Mononuclear cell (primary cell): ENCODE data around the gene DYNLL2. TPM values are rescaled to one million over a fixed set of nuclear protein-coding genes. Genes with fewer than 3 reads are reported as not detected.
"Not testable (repeated sequence)": the region's sequence is repeated elsewhere in the genome, so short reads cannot be mapped to it uniquely, and the experiment has no call there.

Source experiments
- H3K27me3 ChIP-seq: 2 replicates; pipeline ENCODE4 v1.6.0; 2011; ENCODE audit warnings: low read length, control low read depth; ENCODE audit not compliant: insufficient read depth
- H3K4me1 ChIP-seq: 2 replicates; pipeline ENCODE4 v1.5.1; 2011; ENCODE audit warnings: mild to moderate bottlenecking, low read length, control low read depth; ENCODE audit not compliant: insufficient read depth
- H3K4me3 ChIP-seq: 2 replicates; pipeline ENCODE4 v1.5.1; 2011; ENCODE audit warnings: mild to moderate bottlenecking, low read length, moderate library complexity
- H3K9me3 ChIP-seq: 2 replicates; pipeline ENCODE4 v1.5.1; 2011; ENCODE audit warnings: low read depth, mild to moderate bottlenecking, control low read depth, low read length
- total RNA-seq: library from RNA; depleted of rRNA; stranded (reverse); fragments of >200 nt; gene quantifications from one replicate; pipeline ENCODE4 v1.2.3, GENCODE V29; 2012

DYNLL2 gene
- 12.0 TPM for total RNA-seq

DNA sequence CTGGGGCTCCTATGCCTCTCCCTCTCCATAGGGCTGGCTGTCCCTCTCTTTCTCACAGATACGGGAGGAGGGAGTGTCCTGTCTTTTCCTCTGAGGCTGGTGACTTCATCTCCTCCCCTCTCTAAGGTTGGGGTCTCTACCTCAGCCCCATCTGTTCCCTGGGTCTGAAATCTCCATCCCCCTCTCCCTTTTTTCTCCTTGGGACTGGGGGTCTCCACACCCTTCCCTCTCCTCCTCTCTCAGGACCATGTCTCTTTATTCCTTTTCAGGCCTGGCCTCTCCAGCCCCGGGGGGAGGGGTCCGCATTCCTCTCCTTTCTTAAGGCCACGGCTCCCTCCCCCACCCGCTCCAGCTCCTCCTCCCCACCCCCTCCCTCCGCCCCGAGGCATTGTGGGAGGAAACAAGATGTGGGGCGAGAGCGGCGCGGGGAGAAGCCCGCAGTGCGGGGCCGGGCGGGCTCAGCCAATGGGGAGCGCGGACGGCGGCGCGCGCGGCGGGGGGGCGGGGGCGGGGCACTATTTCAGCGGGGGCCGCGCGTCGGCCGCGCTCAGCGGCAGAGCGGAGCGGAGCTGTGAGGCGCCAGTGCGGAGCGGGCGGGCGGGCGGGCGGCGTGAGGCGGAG, at the start of gene DYNLL2:
TSS of gene DYNLL2 (plus strand) at position 550 of the 621 bp plus-strand sequence. CDS start 3,672 bp downstream, outside the sequence.
- Histone ChIP-seq H3K4me3 (peak within 1 kb of the TSS; percentile 83), H3K27me3 (no peaks in the 10 kb centered on the region), H3K4me1 (peaks cover 24% of the 10 kb centered on the region), H3K9me3 (no peaks in the 10 kb centered on the region)

DNA sequence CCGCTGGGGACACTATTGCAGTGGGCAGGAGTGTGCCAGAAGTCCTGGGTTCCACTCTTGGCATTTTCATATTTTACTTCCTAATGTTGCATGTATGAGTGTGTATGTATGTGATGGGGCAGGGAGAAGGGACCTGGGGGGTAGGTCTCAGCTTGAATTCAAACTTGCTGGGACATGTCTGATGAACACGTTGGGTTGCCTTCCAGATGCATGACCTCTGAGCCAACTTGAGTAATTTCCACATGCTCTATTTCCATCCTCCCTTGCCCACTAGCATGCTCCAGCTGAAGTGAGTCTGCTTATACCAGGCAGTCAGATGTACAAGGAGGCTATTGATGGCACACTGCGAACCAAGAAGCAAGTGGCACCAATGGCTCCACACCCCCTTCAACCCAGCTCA, 43.2 kb upstream of the DYNLL2 start:
- peaks cover 14% of the 10 kb centered on the region for H3K27me3 ChIP-seq
- H3K9me3 ChIP-seq, result no peaks in the 10 kb centered on the region
- no peak overlapping the region for H3K4me3 ChIP-seq
- no peaks in the 10 kb centered on the region for H3K4me1 ChIP-seq

DNA sequence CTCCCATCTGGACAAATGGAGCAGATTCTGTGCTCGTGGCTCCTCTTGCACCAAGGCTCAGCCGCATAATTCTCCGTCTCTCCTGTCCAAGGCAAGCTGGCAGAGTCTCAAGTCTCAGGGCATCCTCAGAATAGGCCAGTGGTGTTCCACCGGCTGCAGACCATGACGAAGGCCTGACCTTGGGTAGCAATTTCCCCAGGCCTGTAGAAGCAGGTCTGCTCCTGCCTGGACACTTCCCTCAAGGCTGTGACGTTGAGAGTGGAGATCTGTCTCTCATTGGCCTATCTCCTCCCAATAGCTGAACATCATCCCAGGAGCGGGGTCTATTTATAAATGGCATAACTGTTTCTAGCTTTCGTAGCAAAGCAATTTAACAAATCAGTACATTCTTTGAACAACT, 42.8 kb upstream of the DYNLL2 start:
- Histone ChIP-seq H3K27me3 (peaks cover 14% of the 10 kb centered on the region), H3K4me3 (no peak overlapping the region), H3K4me1 (no peaks in the 10 kb centered on the region), H3K9me3 (no peaks in the 10 kb centered on the region)

DNA sequence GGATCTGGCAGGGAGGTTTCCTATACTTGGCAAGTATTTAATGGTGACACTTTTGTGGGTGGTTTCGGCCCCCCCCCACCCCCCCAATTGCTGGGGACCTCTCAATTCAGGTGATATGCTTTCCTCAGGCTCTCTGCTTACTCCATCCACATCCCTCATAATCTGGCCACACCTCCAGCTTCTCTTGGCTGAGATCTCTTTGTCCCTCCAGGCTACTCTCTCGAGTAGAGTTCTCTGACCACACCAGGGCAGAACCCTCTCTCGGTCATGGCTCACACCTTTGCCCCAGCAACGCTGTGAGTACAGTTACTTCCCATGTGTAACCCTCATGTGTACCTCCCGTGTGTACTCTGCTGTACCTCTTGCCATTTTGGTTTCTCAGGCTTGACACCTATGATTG, 42.1 kb upstream of the DYNLL2 start:
- H3K4me1 ChIP-seq, result no peaks in the 10 kb centered on the region
- H3K9me3 ChIP-seq, result no peaks in the 10 kb centered on the region
- peaks cover 14% of the 10 kb centered on the region for H3K27me3 ChIP-seq
- H3K4me3 ChIP-seq, result no peak overlapping the region

DNA sequence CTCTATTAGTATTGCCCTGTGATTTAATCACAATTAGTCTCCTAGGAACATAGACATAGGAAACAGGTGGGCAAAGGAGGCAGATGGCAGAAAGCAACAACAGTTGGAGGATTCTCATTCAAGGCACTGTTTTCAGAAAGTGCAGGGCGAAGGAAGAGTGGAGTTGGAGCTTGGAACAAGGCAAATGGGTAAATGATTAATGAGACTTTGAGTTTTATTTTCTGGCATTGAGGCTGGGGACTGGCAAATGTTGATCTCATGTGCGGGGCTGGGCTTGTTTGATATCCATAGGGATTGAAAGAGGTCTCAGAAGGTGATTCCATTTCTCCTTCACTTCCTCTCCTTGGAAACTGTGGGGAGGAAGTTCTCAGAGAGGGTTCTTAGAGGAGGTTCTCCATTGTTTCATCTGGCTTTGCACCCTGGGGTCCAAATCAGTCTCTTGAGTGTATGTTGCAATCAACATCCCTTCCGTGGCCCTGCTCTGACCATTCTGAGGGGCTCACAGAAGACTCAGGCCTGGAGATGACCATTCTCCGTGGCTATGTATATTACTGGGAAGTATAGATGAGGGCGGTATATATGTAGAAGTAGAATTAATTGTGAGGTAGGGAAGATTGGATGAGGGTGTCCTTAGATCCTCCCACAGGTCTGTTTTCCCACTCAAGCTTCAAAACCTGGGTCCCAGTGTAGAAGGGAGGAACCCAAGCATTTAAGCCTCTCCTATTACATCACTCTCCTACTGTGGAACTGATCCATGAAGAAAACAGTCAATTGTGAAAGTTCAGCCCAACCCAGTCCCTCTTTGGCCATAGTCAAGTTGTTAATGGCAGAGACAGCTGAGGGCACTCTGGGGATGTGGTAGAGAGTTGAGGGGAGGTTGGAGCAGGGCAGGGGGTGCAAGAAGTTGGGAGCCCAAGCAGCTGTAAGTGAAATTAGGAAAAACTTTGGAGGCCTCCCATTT, 39.7 kb upstream of the DYNLL2 start:
- Histone ChIP-seq H3K27me3 (peaks cover 10% of the 10 kb centered on the region), H3K9me3 (no peaks in the 10 kb centered on the region), H3K4me3 (no peak overlapping the region), H3K4me1 (no peaks in the 10 kb centered on the region)

DNA sequence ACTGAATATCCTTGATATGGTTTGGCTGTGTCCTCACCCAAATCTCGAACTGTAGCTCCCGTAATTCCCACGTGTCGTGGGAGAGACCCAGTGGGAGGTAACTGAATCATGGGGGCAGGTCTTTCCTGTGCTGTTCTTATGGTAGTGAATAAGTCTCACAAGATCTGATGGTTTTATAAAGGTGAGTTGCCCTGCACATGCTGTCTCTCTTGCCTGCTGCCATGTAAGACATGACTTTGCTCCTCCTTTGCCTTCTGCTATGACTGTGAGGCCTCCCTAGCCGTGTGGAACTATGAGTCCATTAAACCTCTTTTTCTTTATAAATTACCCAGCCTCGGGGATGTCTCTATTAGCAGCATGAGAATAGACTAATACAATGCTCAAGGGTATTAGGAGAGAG, 39.0 kb upstream of the DYNLL2 start:
- not testable (repeated sequence) for H3K4me3 ChIP-seq, H3K4me1 ChIP-seq, H3K9me3 ChIP-seq
- H3K27me3 ChIP-seq, result peaks cover 10% of the 10 kb centered on the region

DNA sequence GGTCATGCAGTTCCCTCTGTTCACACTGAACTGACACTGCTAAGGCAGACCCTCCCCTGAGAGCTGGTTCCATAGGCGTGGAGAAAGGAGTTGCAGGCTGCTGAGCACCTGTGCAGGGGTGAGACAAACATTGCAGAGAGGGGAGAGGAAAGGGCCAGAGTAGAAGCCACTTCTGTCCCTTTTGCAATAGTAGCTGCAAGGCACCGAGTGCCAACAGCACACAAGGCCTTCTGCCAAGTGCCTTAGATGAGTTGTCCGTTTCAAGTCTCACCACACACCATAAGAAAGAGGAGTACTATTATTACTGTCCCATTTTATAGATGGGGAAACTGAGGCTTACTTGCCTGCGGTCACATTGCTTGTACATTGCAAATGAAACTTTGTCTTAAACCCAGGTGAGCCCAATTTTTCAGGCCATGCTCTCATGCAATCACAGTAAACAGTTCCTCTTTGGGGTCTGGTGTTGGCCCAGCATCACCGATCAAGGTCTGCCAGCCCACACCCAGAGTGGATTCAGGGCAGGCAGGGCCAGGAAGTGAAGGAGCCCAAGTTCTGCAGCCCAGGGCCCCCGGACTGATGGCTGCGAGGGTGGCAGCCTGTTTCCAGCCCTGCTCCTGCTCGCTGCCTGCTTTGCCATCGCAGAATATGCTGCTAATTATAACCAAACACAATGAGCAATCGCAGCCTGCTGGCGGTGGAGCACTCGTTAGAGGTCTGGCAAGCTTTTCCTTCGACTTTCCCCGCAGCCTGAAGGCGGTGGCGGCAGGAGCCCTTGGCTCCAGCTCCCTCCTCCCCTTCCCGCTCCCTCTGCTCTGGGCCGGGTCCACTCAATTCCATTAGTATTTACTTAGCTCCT, 36.8 kb upstream of the DYNLL2 start:
- H3K27me3 ChIP-seq, result peaks cover 10% of the 10 kb centered on the region
- H3K9me3 ChIP-seq, result no peaks in the 10 kb centered on the region

DNA sequence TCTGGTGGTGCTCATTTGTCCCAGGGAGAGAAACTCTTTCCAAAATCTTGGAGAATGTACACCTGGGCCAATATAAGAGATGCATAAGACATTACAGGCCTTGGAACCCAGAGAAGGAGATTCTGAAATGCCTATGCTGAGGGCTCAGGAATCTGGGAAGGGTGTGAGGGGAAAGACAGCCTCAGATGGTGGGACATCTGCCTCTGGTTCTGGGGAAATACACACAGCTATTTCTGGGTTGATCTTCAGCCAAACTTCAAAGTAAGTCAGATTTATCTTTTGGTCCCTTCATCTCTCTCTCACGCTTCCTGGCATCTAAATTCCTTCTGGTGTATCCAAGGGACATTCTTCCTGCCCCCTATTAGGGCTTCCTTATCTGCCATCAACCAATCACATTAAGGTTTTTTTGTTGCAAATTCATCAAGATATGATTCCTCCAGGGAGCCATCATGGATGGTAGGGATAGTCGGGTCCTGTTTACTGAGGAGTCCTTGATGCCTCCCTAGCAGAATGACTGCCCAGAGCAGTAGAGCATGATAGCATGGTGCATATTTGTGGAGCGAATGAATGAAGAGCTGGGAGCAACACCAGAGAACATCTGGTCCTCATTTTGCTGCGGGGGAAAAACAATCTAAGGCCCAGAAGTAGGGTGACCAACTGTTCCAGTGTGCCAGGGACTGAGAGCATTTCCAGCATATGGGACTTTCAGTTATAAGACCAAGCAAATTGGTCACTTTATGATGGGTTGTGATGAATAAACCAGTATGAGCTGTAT, 35.7 kb upstream of the DYNLL2 start:
- peaks cover 7% of the 10 kb centered on the region for H3K27me3 ChIP-seq
- no peaks in the 10 kb centered on the region for H3K4me1 ChIP-seq
- no peaks in the 10 kb centered on the region for H3K9me3 ChIP-seq
- H3K4me3 ChIP-seq, result no peak overlapping the region

More for the DNA sequence above, 36.8 kb upstream of the DYNLL2 start:
- no peak overlapping the region for H3K4me3 ChIP-seq
- no peaks in the 10 kb centered on the region for H3K4me1 ChIP-seq

DNA sequence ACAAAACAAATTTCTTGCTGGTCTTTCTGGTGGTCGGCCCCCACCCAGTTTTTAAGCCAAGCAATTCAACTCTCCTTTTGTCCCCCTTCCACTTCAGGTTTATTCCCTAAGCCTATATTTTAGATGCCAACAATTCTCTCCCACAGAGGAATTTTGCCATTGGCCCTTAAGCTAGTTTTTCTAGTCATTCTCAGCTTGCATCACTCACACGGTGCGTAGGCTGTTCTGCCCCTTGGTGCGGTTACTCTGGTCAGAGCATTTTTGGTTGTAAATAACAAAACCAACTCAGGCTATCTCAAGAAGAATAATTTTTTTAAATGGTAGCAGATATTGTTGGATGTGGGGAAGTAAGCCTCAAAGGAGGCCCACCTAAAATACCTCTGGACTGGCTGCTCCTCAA, 33.7 kb upstream of the DYNLL2 start:
- no peaks in the 10 kb centered on the region for H3K9me3 ChIP-seq
- H3K27me3 ChIP-seq, result no peaks in the 10 kb centered on the region
- no peak overlapping the region for H3K4me3 ChIP-seq
- H3K4me1 ChIP-seq, result no peaks in the 10 kb centered on the region

DNA sequence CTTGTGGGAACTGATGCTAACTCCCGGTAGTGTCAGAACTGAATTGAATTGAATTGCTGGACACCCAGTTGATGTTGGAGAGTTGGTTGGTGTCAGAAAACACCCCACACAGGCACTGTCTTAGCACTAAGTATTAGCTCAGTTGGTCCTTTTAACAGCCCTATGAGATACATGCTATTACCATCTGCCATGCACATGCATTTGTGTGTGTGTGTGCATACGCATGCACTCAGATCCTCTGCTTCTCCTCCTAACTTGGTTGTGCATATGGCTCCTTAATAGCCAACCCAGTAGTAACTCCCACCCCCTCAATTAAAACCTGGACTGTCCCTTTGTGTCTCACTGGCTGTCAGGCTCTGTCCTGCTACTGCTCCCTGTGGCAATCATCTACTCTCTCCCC, 32.3 kb upstream of the DYNLL2 start:
- Histone ChIP-seq H3K4me1 (no peaks in the 10 kb centered on the region), H3K27me3 (no peaks in the 10 kb centered on the region), H3K4me3 (no peak overlapping the region), H3K9me3 (no peaks in the 10 kb centered on the region)

DNA sequence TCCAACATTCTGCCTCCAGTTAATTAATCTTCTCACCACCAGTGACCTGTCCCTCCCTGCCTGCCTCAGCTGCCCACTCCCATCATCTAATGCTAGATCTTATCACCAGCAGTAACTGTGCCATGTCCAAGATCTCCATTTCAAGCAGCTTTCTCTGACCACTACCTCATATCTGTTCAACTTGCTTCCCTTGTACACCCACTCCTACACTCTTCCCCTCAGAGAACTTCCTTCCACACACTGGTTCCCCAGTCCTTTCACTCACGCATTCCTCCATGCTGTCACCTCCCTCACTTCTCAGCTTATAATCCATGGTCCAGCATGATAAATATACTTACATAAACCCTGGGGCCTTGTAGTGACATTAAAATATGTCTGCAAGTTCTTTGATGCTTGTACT, 31.8 kb upstream of the DYNLL2 start:
- Histone ChIP-seq H3K9me3 (no peaks in the 10 kb centered on the region), H3K4me3 (no peak overlapping the region), H3K4me1 (no peaks in the 10 kb centered on the region), H3K27me3 (no peaks in the 10 kb centered on the region)

DNA sequence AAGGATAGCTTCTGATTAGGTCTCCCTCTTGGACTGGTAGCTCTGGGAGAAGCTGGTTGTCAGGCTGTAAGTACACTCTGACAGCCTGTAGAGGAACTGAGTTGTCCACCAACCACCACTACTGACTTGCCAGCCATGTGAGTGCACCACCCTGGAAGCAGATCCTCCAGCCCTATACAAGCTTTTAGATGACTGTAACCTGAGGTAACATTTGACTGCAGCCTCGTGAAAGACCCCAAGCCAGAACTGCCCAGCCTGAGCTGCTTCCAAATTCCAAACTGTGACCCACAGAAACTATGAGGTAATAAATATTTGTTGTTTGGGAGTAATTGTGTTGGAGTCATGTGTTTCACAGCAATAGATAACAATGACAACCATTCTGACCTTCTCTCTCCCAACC, 30.8 kb upstream of the DYNLL2 start:
- Histone ChIP-seq H3K27me3 (no peaks in the 10 kb centered on the region), H3K4me3 (no peak overlapping the region), H3K4me1 (no peaks in the 10 kb centered on the region)

DNA sequence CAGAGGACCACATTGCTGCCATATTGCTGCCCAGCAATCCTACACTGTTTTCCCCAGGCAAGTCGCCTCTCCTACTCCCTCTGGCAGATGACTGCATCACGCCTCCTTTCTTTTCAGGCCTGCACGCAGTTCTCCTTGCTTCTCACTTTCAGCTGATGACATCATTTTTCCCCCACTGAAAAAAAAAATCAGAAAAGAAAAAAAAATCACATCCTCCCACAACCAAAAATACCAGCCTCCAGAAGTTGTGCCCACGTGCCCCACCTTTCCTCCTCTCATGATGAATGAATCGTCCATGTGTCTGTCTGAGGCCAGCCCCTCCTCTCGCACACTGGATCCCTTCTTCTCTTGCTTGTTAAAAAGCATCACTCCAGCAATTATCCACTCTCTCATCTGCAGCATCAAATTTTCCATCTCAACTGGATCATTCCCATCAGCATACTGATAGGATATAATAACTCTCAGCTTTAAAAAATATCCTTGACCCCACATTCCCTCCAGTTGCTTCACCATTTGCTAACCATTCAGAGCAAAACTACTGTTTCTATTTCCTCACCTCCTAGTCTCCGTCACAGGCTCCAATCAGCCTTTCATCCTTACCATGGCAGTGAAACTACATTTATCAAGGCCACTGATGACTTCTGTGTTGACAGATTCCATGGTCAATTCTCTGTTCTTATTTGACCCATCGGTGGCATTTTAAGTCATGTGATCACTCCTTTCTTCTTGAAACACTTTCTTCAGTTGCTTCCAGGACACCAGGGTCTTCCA, 30.1 kb upstream of the DYNLL2 start:
- no peaks in the 10 kb centered on the region for H3K4me1 ChIP-seq
- H3K9me3 ChIP-seq, result no peaks in the 10 kb centered on the region
- no peak overlapping the region for H3K4me3 ChIP-seq
- H3K27me3 ChIP-seq, result no peaks in the 10 kb centered on the region

More for the DNA sequence above, 30.8 kb upstream of the DYNLL2 start:
- H3K9me3 ChIP-seq, result no peaks in the 10 kb centered on the region

DNA sequence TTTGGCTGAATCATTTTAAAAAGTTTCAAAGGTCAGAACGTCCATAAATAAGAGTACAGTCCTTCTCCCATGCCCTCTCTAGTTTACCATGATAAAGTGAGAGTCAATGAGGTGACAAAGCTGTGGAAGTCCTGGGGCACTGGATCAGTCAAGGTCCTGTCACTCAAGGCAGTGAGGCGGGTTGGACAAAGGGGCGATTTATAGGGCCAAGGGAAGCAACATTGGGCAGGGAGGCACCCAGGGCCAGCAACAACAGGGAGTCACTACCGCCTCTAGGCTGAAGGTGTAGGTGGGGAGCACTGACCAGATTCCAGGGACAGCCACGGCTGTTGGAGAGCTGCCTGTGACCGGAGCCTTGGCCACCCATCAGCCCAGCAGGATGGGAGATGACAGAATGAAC, 28.6 kb upstream of the DYNLL2 start:
- Histone ChIP-seq H3K9me3 (no peaks in the 10 kb centered on the region), H3K4me1 (no peaks in the 10 kb centered on the region), H3K4me3 (no peak overlapping the region), H3K27me3 (no peaks in the 10 kb centered on the region)
